M059J (cell line): Measurements from ENCODE around the gene ESPNL. TPM values are rescaled to one million over a fixed set of nuclear protein-coding genes. Genes with fewer than 3 reads are reported as not detected.

Experiments
- DNase-seq: peaks from one replicate; pipeline ENCODE4 v3.0.0-alpha.2; 2012; ENCODE audit warnings: low read depth
- total RNA-seq: library from RNA; depleted of rRNA; stranded (reverse); fragments of >200 nt; shearing (Covaris generic); gene quantifications from 2 replicates; pipeline ENCODE4 v1.2.3, GENCODE V29; 2014

The ESPNL gene
- total RNA-seq, 1 experiment from 2014 or later = not detected

- DNase-seq = no peak
These were observed 42.5 kb downstream of the ESPNL start for GRCh38 chr2:238142382-238143205.

- peak; percentile 87 for DNase-seq
These were observed 43.3 kb downstream of the ESPNL start for GRCh38 chr2:238143239-238143951.

GRCh38 chr2:238144262-238144661 lies 44.1 kb downstream of the ESPNL start:
- no peak for DNase-seq

- no peak for DNase-seq
These were observed 44.9 kb downstream of the ESPNL start for GRCh38 chr2:238145046-238145445.

GRCh38 chr2:238145851-238146250 lies 45.7 kb downstream of the ESPNL start:
- no peak for DNase-seq

- no peak for DNase-seq
These were observed 46.9 kb downstream of the ESPNL start for GRCh38 chr2:238146884-238147544.

- DNase-seq = no peak
These were observed 48.8 kb downstream of the ESPNL start for GRCh38 chr2:238148981-238149380.

GRCh38 chr2:238149841-238150572 lies 49.9 kb downstream of the ESPNL start:
- no peak for DNase-seq

GRCh38 chr2:238150686-238151085 lies 50.5 kb downstream of the ESPNL start:
- no peak for DNase-seq

GRCh38 chr2:238151205-238151604 lies 51.1 kb downstream of the ESPNL start:
- no peak for DNase-seq

GRCh38 chr2:238151628-238152235 lies 51.6 kb downstream of the ESPNL start:
- no peak for DNase-seq

- no peak for DNase-seq
These were observed 52.9 kb downstream of the ESPNL start for GRCh38 chr2:238152771-238153688.

GRCh38 chr2:238154570-238154969 lies 54.4 kb downstream of the ESPNL start:
- no peak for DNase-seq

GRCh38 chr2:238155051-238155760 lies 55.1 kb downstream of the ESPNL start:
- peak; percentile 40 for DNase-seq

- peak; percentile 25 for DNase-seq
These were observed 55.9 kb downstream of the ESPNL start for GRCh38 chr2:238155761-238156694.

- no peak for DNase-seq
These were observed 57.4 kb downstream of the ESPNL start for GRCh38 chr2:238157506-238158017.

GRCh38 chr2:238158018-238158508 lies 57.9 kb downstream of the ESPNL start:
- DNase-seq = no peak

- peak; percentile 25 for DNase-seq
These were observed 58.5 kb downstream of the ESPNL start, which contains the start of gene ERFE for GRCh38 chr2:238158509-238159070. TSS of gene ERFE (plus strand) at chr2:238158970. CDS start at chr2:238159008, 38 bp downstream.
